Right lobe of liver (tissue), 6 donors: Measurements from ENCODE around the gene PCLAF. TPM values are rescaled to one million over a fixed set of nuclear protein-coding genes. Genes with fewer than 3 reads are reported as not detected.
A peak's percentile ranks its signal among the peaks of the same experiment; 100 is the strongest.
"Not testable (repeated sequence)": the region's sequence is repeated elsewhere in the genome, so short reads cannot be mapped to it uniquely, and the experiment has no call there.

Experiments used
- ATAC-seq, 4 donors: fragments of 200-7000 bp; cut with Tn5 transposase; one replicate each; pipeline ENCODE4 v1.9.1; 2020; ENCODE audit warnings: mild to moderate bottlenecking in 4 of 4, moderate library complexity in 4 of 4
- DNase-seq, 3 donors: peaks; one replicate each; pipeline ENCODE4 v3.0.0-alpha.2; 2020
- H3K27ac ChIP-seq, 3 donors: fragments of 200-600 bp; one replicate each; pipeline ENCODE4 v1.8.0; 2022
- H3K27me3 ChIP-seq, 2 donors: fragments of 200-600 bp; one replicate each; pipeline ENCODE4 v1.8.0; 2022
- H3K36me3 ChIP-seq, 4 donors: fragments of 200-600 bp; sonication (generic) in 1 of 4; one replicate each; pipeline versions ENCODE4 v1.5.1 to v1.8.0; 2017 to 2022; ENCODE audit warnings: control low read depth in 1 of 4
- H3K4me1 ChIP-seq, 4 donors: fragments of 200-600 bp; sonication (generic) in 1 of 4; one replicate each; pipeline versions ENCODE4 v1.5.1 to v1.8.0; 2017 to 2022; ENCODE audit warnings: control low read depth in 1 of 4
- H3K4me3 ChIP-seq, 3 donors: fragments of 200-600 bp; one replicate each; pipeline ENCODE4 v1.8.0; 2022
- H3K9me3 ChIP-seq, 4 donors: fragments of 200-600 bp; sonication (generic) in 1 of 4; one replicate each; pipeline versions ENCODE4 v1.5.1 to v1.8.0; 2017 to 2022; ENCODE audit warnings: control low read depth in 1 of 4
- CTCF ChIP-seq, 4 donors: fragments of 200-600 bp in 3 of 4; fragments of 450-650 bp in 1 of 4; IDR thresholded peaks; one replicate each; pipeline versions ENCODE4 v1.5.1 to v1.8.0; 2016 to 2022; ENCODE audit warnings: antibody characterized with exemption in 4 of 4, mild to moderate bottlenecking in 2 of 4
- POLR2A ChIP-seq: fragments of 450-650 bp; IDR thresholded peaks from one replicate; pipeline ENCODE4 v1.6.1; 2017; ENCODE audit warnings: antibody characterized with exemption, mild to moderate bottlenecking
- WGBS: methylation state at CpG from one replicate; pipeline ENCODE4 v1.1.6; 2018; ENCODE audit warnings: low coverage, low lambda C conversion rate; ENCODE audit not compliant: insufficient coverage; ENCODE audit errors: missing lambda C conversion rate; 5-methylcytosine and 5-hydroxymethylcytosine counted together
- intact Hi-C, 2 donors: fragments of 100-400 bp; cut with DNase I; formaldehyde crosslinking; loops; one replicate each; pipeline versions ENCODE4 v1.11.2 to v1.14.1; 2022
- total RNA-seq, 6 experiments: library from RNA; depleted of rRNA in 2 of 6; stranded (reverse); fragments of >200 nt in 2 of 6; fragmentation: NEBNext Ultra II Directional in 3 of 6; extraction: Animal tissue kit (Norgen Biotek cat#: 25700) in 3 of 6; gene quantifications; one replicate each; pipeline versions ENCODE4 v1.1.0 to v1.2.4, GENCODE V29; 2016 to 2023
- donor health status: DM: no; HTN: yes; CAD: no.
- donor health status: DM: no; HTN: no; CAD: no.
- donor health status: DM: no; HTN: no; CAD: no.
- donor health status: DM: no; HTN: yes; CAD: no.
- donor health status: DM: no; HTN: yes; CAD: no.

PCLAF gene
- total RNA-seq, 6 experiments from 2014 or later, result 0.60 to 5.6 (median 2.1) TPM

DNA sequence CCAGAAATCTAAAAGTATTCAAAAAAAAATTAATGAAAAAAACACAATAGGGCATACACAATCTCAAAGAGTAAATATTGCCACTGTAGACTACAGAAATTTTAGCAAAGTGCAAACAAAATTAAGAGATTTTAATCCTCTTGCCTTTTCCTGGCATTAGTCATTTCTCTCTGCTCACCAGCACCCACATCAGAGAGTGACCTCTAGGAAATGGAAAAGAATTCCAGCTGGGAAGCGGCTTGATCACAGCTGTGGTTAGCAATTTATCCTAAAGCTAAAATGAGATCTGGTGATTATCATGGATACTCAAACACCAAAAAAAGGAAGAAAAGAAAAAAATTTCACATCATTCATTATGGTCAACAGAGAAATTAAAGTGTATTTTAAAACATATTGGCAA, 32.8 kb downstream of the PCLAF start:
- no peaks in the 10 kb centered on the region for H3K27me3 ChIP-seq
- intact Hi-C loops, result no loop called here
- DNase-seq, result no peak
- WGBS, result 90% methylated on average over 1 of the region's 1 CpG
- peaks cover 0 to 10% (median 4%) of the 10 kb centered on the region in 4 donors for H3K4me1 ChIP-seq
- no peaks in the 10 kb centered on the region for H3K9me3 ChIP-seq
- no peaks in the 10 kb centered on the region for H3K36me3 ChIP-seq
- no peak overlapping the region for H3K27ac ChIP-seq
- ATAC-seq, result no peak
- no peak overlapping the region for H3K4me3 ChIP-seq
- TF ChIP-seq CTCF (IDR thresholded peaks at IDR 0.05) (no peak), POLR2A (no peak)

- H3K36me3 ChIP-seq, H3K4me3 ChIP-seq, H3K4me1 ChIP-seq, ATAC-seq, intact Hi-C loops, H3K27me3 ChIP-seq, H3K9me3 ChIP-seq, DNase-seq, H3K27ac ChIP-seq: not testable (repeated sequence)
- 95% methylated on average over 6 of the region's 6 CpGs for WGBS
Measured at GRCh38 chr15:64346242-64346641, 35.0 kb downstream of the PCLAF start.

GRCh38 chr15:64344651-64345294, 36.5 kb downstream of the PCLAF start:
- intact Hi-C loops, result no loop called here

GRCh38 chr15:64343841-64344240, 37.4 kb downstream of the PCLAF start:
- Histone ChIP-seq H3K36me3 (peaks cover 0 to 3% (median under 1%) of the 10 kb centered on the region in 4 donors), H3K4me1 (peaks cover 0 to 10% (median 4%) of the 10 kb centered on the region in 4 donors), H3K27ac (no peak overlapping the region), H3K9me3 (no peaks in the 10 kb centered on the region), H3K4me3 (no peak overlapping the region), H3K27me3 (no peaks in the 10 kb centered on the region)
- intact Hi-C loops, result no loop called here
- no peak for DNase-seq
- 90% methylated on average over 2 of the region's 2 CpGs for WGBS
- ATAC-seq, result no peak
- no peak for TF ChIP-seq CTCF (IDR thresholded peaks at IDR 0.05)
- TF ChIP-seq POLR2A, result no peak

More at GRCh38 chr15:64344651-64345294, 36.5 kb downstream of the PCLAF start:
- ATAC-seq, result peak in 3 of 4 donors; percentile 21 to 31 (median 28)
- Histone ChIP-seq H3K4me1 (peaks cover 0 to 10% (median 4%) of the 10 kb centered on the region in 4 donors), H3K27ac (no peak overlapping the region), H3K27me3 (no peaks in the 10 kb centered on the region), H3K9me3 (no peaks in the 10 kb centered on the region), H3K4me3 (no peak overlapping the region), H3K36me3 (peaks cover 0 to 3% (median under 1%) of the 10 kb centered on the region in 4 donors)
- DNase-seq, result no peak
- TF ChIP-seq POLR2A (no peak), CTCF (IDR thresholded peaks at IDR 0.05) (no peak)

DNA sequence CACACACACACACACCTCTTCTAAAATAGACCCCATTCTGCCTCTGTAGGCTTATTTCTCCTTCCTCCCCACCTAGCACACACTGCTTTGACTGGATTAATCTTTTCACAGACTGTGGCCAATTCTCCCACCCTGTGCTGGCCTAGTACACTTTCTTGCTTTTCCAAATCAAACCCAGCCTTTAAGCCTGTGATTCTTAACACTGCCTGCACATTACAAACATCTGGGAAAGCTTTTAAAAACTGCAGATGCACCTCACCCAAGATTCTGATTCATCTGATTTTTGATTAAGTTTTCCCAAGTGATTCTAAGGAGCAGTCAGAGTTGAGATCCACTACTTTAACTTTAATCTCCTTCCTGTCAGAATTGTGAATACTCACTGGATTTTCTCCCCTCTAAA, 38.0 kb downstream of the PCLAF start:
- H3K9me3 ChIP-seq, result no peaks in the 10 kb centered on the region
- H3K4me3 ChIP-seq, result no peak overlapping the region
- H3K27me3 ChIP-seq, result no peaks in the 10 kb centered on the region
- H3K27ac ChIP-seq, result no peak overlapping the region
- DNase-seq (no peak), ATAC-seq (no peak)
- TF ChIP-seq POLR2A, result no peak
- peaks cover 0 to 3% (median under 1%) of the 10 kb centered on the region in 4 donors for H3K36me3 ChIP-seq
- intact Hi-C loops, result no loop called here
- peaks cover 0 to 10% (median 4%) of the 10 kb centered on the region in 4 donors for H3K4me1 ChIP-seq
